Measurements from ENCODE around the gene PTPRN2.

GRCh38 chr7:157635669-157636068, 952.0 kb downstream of the PTPRN2 start:
- no peak for TF ChIP-seq MYC (IDR thresholded peaks at IDR 0.05; ENCODE audit: low read depth, low read length)
- TF ChIP-seq CTCF (IDR thresholded peaks at IDR 0.05; ENCODE audit: extremely low read depth in 1 of 2, insufficient read depth in 1 of 2, low read depth in 1 of 2, low read length in 2 of 2) = no peak
- TF ChIP-seq POLR2AphosphoS5 (IDR thresholded peaks at IDR 0.05; ENCODE audit: insufficient read depth, low read depth, low read length) = no peak
- TF ChIP-seq EZH2 (IDR thresholded peaks at IDR 0.05; ENCODE audit: borderline replicate concordance, low read depth, low read length, severe bottlenecking) = no peak

All from endothelial cell of umbilical vein (primary cell).